Neural cell (in vitro differentiated cells): ENCODE measurements around the gene ERBB4.

Experiments
- CTCF ChIP-seq: fragments of 450-650 bp; IDR thresholded peaks from 2 replicates; pipeline ENCODE4 v1.5.1; 2014; ENCODE audit warnings: antibody characterized with exemption, mild to moderate bottlenecking, moderate library complexity; ENCODE audit not compliant: poor library complexity, severe bottlenecking
- EP300 ChIP-seq: fragments of 450-650 bp; conservative IDR thresholded peaks from 2 replicates; pipeline ENCODE4 v1.6.1; 2014; ENCODE audit warnings: antibody characterized with exemption, mild to moderate bottlenecking, moderate library complexity; ENCODE audit not compliant: poor library complexity, severe bottlenecking
- EZH2 ChIP-seq: fragments of 200-600, 300-800 bp; shearing (Covaris generic), sonication (generic); IDR thresholded peaks from 2 replicates; pipeline ENCODE4 v1.6.1; 2014; ENCODE audit warnings: antibody characterized with exemption, low read length, borderline replicate concordance, mild to moderate bottlenecking; ENCODE audit not compliant: insufficient read depth, poor library complexity, severe bottlenecking
- POLR2AphosphoS5 ChIP-seq: IDR thresholded peaks from 2 replicates; pipeline ENCODE4 v1.6.1; 2012
- RAD21 ChIP-seq: fragments of 450-650 bp; conservative IDR thresholded peaks from 2 replicates; pipeline ENCODE4 v1.6.1; 2014; ENCODE audit warnings: antibody characterized with exemption, mild to moderate bottlenecking, moderate library complexity
- REST ChIP-seq: IDR thresholded peaks from 2 replicates; pipeline ENCODE4 v1.6.1; 2012; ENCODE audit warnings: borderline replicate concordance
- TAF1 ChIP-seq: IDR thresholded peaks from 2 replicates; pipeline ENCODE4 v1.6.1; 2012; ENCODE audit warnings: low read depth

GRCh38 chr2:211967234-211967633 lies 571.4 kb downstream of the ERBB4 start:
- TF ChIP-seq CTCF (no peak), EP300 (no peak), RAD21 (no peak), POLR2AphosphoS5 (no peak), EZH2 (no peak), TAF1 (no peak), REST (no peak)
